Osteoblast (primary cell): ENCODE measurements around the gene FBXL7. TPM values are rescaled to one million over a fixed set of nuclear protein-coding genes. Genes with fewer than 3 reads are reported as not detected.

Experiments used
- DNase-seq: peaks from one replicate; pipeline ENCODE4 v3.0.0; 2011; ENCODE audit warnings: low spot score, mixed read lengths; ENCODE audit not compliant: insufficient read length; ENCODE audit errors: missing footprints
- H2AFZ ChIP-seq: 2 replicates; pipeline ENCODE4 v1.6.0; 2011; ENCODE audit warnings: mild to moderate bottlenecking, low read length
- H3K27ac ChIP-seq: 2 replicates; pipeline ENCODE4 v1.5.1; 2011; ENCODE audit warnings: mild to moderate bottlenecking, low read depth, low read length, moderate library complexity
- H3K27me3 ChIP-seq: 2 replicates; pipeline ENCODE4 v1.6.0; 2012; ENCODE audit warnings: mild to moderate bottlenecking, control low read depth, inconsistent platforms, low read length, moderate library complexity; ENCODE audit not compliant: insufficient read depth
- H3K36me3 ChIP-seq: 2 replicates; pipeline ENCODE4 v1.5.1; 2011; ENCODE audit warnings: mild to moderate bottlenecking, low read length, control low read depth, moderate library complexity; ENCODE audit not compliant: insufficient read depth
- H3K4me1 ChIP-seq: 2 replicates; pipeline ENCODE4 v1.5.1; 2011; ENCODE audit warnings: mild to moderate bottlenecking, low read length, control low read depth, moderate library complexity; ENCODE audit not compliant: insufficient read depth
- H3K4me2 ChIP-seq: 2 replicates; pipeline ENCODE4 v1.6.0; 2011; ENCODE audit warnings: mild to moderate bottlenecking, low read length; ENCODE audit not compliant: insufficient read depth
- H3K4me3 ChIP-seq: fragments of 200-600 bp; sonication (generic); 3 replicates; pipeline ENCODE4 v1.5.1; 2012; ENCODE audit warnings: mild to moderate bottlenecking, low read length, inconsistent platforms; ENCODE audit not compliant: insufficient read depth
- H3K79me2 ChIP-seq: 2 replicates; pipeline ENCODE4 v1.6.0; 2012; ENCODE audit warnings: mild to moderate bottlenecking, low read length, control low read depth, inconsistent platforms; ENCODE audit not compliant: insufficient read depth
- H3K9me3 ChIP-seq: 2 replicates; pipeline ENCODE4 v1.5.1; 2011; ENCODE audit warnings: low read depth, low read length, control low read depth
- H4K20me1 ChIP-seq: 2 replicates; pipeline ENCODE4 v1.6.0; 2012; ENCODE audit warnings: mild to moderate bottlenecking, low read length, control low read depth; ENCODE audit not compliant: insufficient read depth
- total RNA-seq: library from RNA; depleted of rRNA; stranded (reverse); fragments of >200 nt; gene quantifications from 2 replicates; pipeline ENCODE4 v1.2.3, GENCODE V29; 2012
- TF ChIP-seq, protein P1 (sequence below): IDR thresholded peaks from 2 replicates; pipeline ENCODE4 v1.5.1; 2011; ENCODE audit warnings: mild to moderate bottlenecking, low read depth, low read length, moderate library complexity; ENCODE audit errors: extremely low read depth

FBXL7 gene
- total RNA-seq, 1 donor: 13.4 TPM

DNA sequence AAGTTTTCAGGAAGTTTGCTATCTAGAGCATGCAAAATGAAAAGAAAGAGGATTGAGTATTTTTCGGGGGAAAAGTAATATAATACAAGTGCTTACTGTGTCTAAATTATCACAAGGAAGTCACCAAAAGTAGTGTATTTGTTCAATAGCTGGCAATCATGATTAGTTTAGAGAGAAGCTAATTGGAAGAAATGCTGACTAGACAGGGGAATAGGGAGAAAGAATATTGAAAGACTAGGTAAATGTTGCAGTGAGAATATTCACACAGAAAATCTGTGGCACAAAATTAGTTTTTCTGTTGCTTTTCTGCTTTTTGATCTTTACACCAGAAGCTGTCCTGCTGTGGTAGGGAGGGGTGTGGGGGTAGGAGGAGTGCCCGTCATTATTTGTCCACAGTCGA lies 440.9 kb downstream of the FBXL7 start:
- H4K20me1 ChIP-seq: no peaks in the 10 kb centered on the region
- H3K4me1 ChIP-seq: peaks cover 22% of the 10 kb centered on the region
- DNase-seq: no peak
- H3K27me3 ChIP-seq: no peaks in the 10 kb centered on the region
- H3K4me2 ChIP-seq: no peak overlapping the region
- H3K27ac ChIP-seq: no peak overlapping the region
- no peaks in the 10 kb centered on the region for H3K9me3 ChIP-seq
- TF ChIP-seq, protein P1, sequence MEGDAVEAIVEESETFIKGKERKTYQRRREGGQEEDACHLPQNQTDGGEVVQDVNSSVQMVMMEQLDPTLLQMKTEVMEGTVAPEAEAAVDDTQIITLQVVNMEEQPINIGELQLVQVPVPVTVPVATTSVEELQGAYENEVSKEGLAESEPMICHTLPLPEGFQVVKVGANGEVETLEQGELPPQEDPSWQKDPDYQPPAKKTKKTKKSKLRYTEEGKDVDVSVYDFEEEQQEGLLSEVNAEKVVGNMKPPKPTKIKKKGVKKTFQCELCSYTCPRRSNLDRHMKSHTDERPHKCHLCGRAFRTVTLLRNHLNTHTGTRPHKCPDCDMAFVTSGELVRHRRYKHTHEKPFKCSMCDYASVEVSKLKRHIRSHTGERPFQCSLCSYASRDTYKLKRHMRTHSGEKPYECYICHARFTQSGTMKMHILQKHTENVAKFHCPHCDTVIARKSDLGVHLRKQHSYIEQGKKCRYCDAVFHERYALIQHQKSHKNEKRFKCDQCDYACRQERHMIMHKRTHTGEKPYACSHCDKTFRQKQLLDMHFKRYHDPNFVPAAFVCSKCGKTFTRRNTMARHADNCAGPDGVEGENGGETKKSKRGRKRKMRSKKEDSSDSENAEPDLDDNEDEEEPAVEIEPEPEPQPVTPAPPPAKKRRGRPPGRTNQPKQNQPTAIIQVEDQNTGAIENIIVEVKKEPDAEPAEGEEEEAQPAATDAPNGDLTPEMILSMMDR: no peak
- H2AFZ ChIP-seq: no peak overlapping the region
- H3K4me3 ChIP-seq: no peak overlapping the region
- H3K79me2 ChIP-seq: no peaks in the 10 kb centered on the region
- H3K36me3 ChIP-seq: no peaks in the 10 kb centered on the region

DNA sequence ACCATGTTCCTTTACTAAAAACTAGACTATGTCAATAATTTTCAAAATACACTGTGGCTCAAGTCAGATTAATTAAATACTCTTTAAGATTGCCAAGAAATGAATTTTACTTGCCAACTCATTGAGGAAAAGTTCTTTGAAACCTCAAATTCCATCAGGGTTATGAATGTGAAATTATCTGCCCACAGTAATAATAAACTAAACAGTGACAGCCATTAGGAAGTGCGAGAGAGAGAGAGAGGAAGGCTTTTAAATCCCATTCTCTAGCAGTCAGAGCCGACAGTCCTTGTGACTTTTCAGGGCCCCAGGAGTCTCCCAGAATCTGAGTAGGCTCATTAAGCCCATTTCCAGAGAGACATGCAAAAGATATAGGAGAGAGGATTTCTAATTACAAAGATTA lies 443.5 kb downstream of the FBXL7 start:
- TF ChIP-seq, protein P1: no peak
- no peak for DNase-seq
- no peaks in the 10 kb centered on the region for H4K20me1 ChIP-seq

DNA sequence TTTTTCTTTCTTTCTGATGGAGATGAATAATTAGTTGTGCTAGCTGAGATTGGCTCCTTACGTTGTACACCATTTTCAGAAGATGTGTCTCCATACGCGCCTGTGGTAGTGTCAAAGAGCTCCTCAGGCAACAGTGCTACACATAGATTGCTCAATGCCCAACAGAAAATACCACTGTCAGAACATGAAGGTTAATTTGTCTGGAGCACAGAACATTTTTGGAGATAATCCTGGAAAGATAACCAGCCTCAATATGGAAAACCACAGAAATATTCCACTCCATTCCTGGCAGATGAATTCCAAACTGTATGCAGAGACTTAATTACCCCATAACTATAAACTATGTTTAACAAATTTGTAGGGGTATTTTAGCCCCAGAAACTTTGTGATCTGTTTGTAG lies 446.0 kb downstream of the FBXL7 start:
- no peak for DNase-seq
- no peak overlapping the region for H3K4me2 ChIP-seq
- no peaks in the 10 kb centered on the region for H3K79me2 ChIP-seq

More for the DNA sequence above, 443.5 kb downstream of the FBXL7 start:
- no peak overlapping the region for H3K27ac ChIP-seq
- H2AFZ ChIP-seq: no peak overlapping the region
- H3K4me2 ChIP-seq: peak overlapping the region; percentile 16
- no peaks in the 10 kb centered on the region for H3K79me2 ChIP-seq
- no peaks in the 10 kb centered on the region for H3K36me3 ChIP-seq
- peaks cover 22% of the 10 kb centered on the region for H3K4me1 ChIP-seq
- H3K9me3 ChIP-seq: no peaks in the 10 kb centered on the region
- H3K4me3 ChIP-seq: no peak overlapping the region
- H3K27me3 ChIP-seq: no peaks in the 10 kb centered on the region

DNA sequence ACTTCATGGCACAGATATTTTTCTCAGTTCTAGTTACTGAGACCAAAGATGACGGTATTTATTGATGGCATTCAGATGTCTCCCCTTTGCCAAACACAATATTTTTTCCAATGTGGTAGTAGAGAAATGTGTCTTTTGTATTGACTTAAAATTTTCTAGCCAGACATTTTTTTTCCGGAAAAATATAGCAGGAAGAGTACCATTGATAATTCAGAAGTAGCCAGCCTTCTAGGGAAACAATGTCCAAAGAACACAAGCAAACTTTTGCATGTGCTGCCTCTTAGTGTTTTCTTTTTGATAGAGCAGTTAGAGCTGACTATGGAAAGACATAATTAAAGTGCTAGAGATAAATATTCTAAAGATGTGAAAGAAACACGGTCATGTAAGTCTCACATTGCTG lies 448.2 kb downstream of the FBXL7 start:
- H3K4me2 ChIP-seq: no peak overlapping the region
- H3K9me3 ChIP-seq: no peaks in the 10 kb centered on the region
- DNase-seq: no peak
- no peak overlapping the region for H3K27ac ChIP-seq
- no peak overlapping the region for H2AFZ ChIP-seq
- H3K36me3 ChIP-seq: no peaks in the 10 kb centered on the region
- H3K4me1 ChIP-seq: peaks cover 7% of the 10 kb centered on the region
- TF ChIP-seq, protein P1: peak; percentile 27
- H3K79me2 ChIP-seq: no peaks in the 10 kb centered on the region
- H3K27me3 ChIP-seq: no peaks in the 10 kb centered on the region
- no peaks in the 10 kb centered on the region for H4K20me1 ChIP-seq
- H3K4me3 ChIP-seq: no peak overlapping the region

More for the DNA sequence above, 446.0 kb downstream of the FBXL7 start:
- no peak overlapping the region for H3K27ac ChIP-seq
- TF ChIP-seq, protein P1: no peak
- H3K27me3 ChIP-seq: no peaks in the 10 kb centered on the region
- H3K4me1 ChIP-seq: peaks cover 10% of the 10 kb centered on the region
- no peak overlapping the region for H2AFZ ChIP-seq
- H3K9me3 ChIP-seq: no peaks in the 10 kb centered on the region
- H4K20me1 ChIP-seq: no peaks in the 10 kb centered on the region
- H3K4me3 ChIP-seq: no peak overlapping the region
- H3K36me3 ChIP-seq: no peaks in the 10 kb centered on the region
